Caco-2 (cell line): Measurements from ENCODE around the gene SNRNP35. TPM values are rescaled to one million over a fixed set of nuclear protein-coding genes. Genes with fewer than 3 reads are reported as not detected.

Experiments used
- BruUV-seq: library from RNA; stranded (reverse); fragments of 400-500 nt; replicated peaks from 2 replicates; lab custom pipeline; 2021; lab: Mats Ljungman, UMichigan
- CTCF ChIA-PET: fragments of 300-600 bp; sonication (Branson Sonifier 250); formaldehyde crosslinking; loops from one replicate; lab custom pipeline; 2022; ENCODE audit warnings: antibody characterized with exemption; lab: Charles Lee
- POLR2A ChIA-PET: fragments of 300-600 bp; sonication (Branson Sonifier 250); formaldehyde crosslinking; loops from one replicate; lab custom pipeline; 2022; ENCODE audit warnings: antibody characterized with exemption; lab: Charles Lee
- DNase-seq, 2 experiments: peaks; one replicate each; pipeline versions ENCODE4 v3.0.0 to v3.0.0-alpha.2; 2020 to 2022
- H3K27me3 ChIP-seq: replicated peaks from 2 replicates; pipeline ENCODE4 v1.6.0; 2011; ENCODE audit warnings: low read length; ENCODE audit not compliant: control insufficient read depth, insufficient read depth
- H3K36me3 ChIP-seq: 2 replicates; pipeline ENCODE4 v1.5.1; 2011; ENCODE audit warnings: low read length; ENCODE audit not compliant: control insufficient read depth, insufficient read depth
- H3K4me1 ChIP-seq: fragments of 250-450 bp; sonication (Bioruptor Pico); 2 replicates; pipeline ENCODE4 v1.5.1; 2020; ENCODE audit warnings: mild to moderate bottlenecking
- H3K4me3 ChIP-seq: 2 replicates; pipeline ENCODE4 v1.5.1; 2011; ENCODE audit warnings: low read depth, mild to moderate bottlenecking, control low read depth, low read length
- H3K9me3 ChIP-seq: fragments of 250-450 bp; sonication (Bioruptor Pico); 2 replicates; pipeline ENCODE4 v1.5.1; 2020; ENCODE audit warnings: mild to moderate bottlenecking, moderate library complexity
- H3K27ac Mint-ChIP-seq: one replicate; pipeline ENCODE4 v1.8.0; 2022; ENCODE audit warnings: mixed read lengths; ENCODE audit not compliant: unreplicated experiment
- H3K27me3 Mint-ChIP-seq: one replicate; pipeline ENCODE4 v1.8.0; 2022; ENCODE audit warnings: mixed read lengths; ENCODE audit not compliant: insufficient read depth, unreplicated experiment
- H3K36me3 Mint-ChIP-seq: one replicate; pipeline ENCODE4 v1.8.0; 2022; ENCODE audit warnings: mild to moderate bottlenecking, mixed read lengths; ENCODE audit not compliant: insufficient read depth, unreplicated experiment
- H3K4me1 Mint-ChIP-seq: one replicate; pipeline ENCODE4 v1.8.0; 2022; ENCODE audit warnings: low read depth, mixed read lengths; ENCODE audit not compliant: unreplicated experiment
- H3K4me3 Mint-ChIP-seq: one replicate; pipeline ENCODE4 v1.8.0; 2022; ENCODE audit warnings: mild to moderate bottlenecking, moderate library complexity, mixed read lengths; ENCODE audit not compliant: unreplicated experiment
- H3K9me3 Mint-ChIP-seq: one replicate; pipeline ENCODE4 v1.8.0; 2022; ENCODE audit warnings: mixed read lengths; ENCODE audit not compliant: unreplicated experiment
- CTCF ChIP-seq, 2 experiments: fragments of 200-600 bp in 1 of 2; IDR thresholded peaks; 1 replicate in 1 of 2; 2 replicates in 1 of 2; pipeline versions ENCODE4 v1.5.1 to v1.8.0; 2011 to 2022; ENCODE audit warnings: antibody characterized with exemption in 1 of 2, control low read depth in 1 of 2, inconsistent platforms in 1 of 2, low read depth in 1 of 2, low read length in 1 of 2, mild to moderate bottlenecking in 1 of 2, moderate library complexity in 1 of 2; ENCODE audit not compliant: insufficient read depth in 1 of 2, severe bottlenecking in 1 of 2, unreplicated experiment in 1 of 2
- intact Hi-C: fragments of 100-400 bp; cut with micrococcal nuclease; formaldehyde crosslinking; loops from one replicate; pipeline ENCODE4 v1.10.0; 2022; ENCODE audit not compliant: unreplicated experiment
- total RNA-seq: library from RNA; stranded (reverse); gene quantifications from 2 replicates; pipeline ENCODE4 v1.2.3, GENCODE V29; 2022

SNRNP35 gene
- total RNA-seq, 1 experiment from 2014 or later = 22.0 TPM

GRCh38 chr12:123516216-123516780 lies 58.4 kb downstream of the SNRNP35 start:
- no peaks in the 10 kb centered on the region for H3K9me3 ChIP-seq
- no TSS peak for BruUV-seq
- Mint-ChIP-seq H3K9me3 (no peaks in the 10 kb centered on the region), H3K4me1 (peaks cover 32% of the 10 kb centered on the region), H3K4me3 (peak overlapping the region; percentile 17), H3K36me3 (peaks cover 47% of the 10 kb centered on the region), H3K27ac (peak overlapping the region; percentile 51), H3K27me3 (no peaks in the 10 kb centered on the region)
- H3K4me1 ChIP-seq = peaks cover 35% of the 10 kb centered on the region
- DNase-seq = peak; percentile 77 to 86
- H3K4me3 ChIP-seq = no peak overlapping the region
- TF ChIP-seq CTCF (IDR thresholded peaks at IDR 0.05; ENCODE audit: insufficient read depth in 1 of 2, low read depth in 1 of 2, low read length in 1 of 2, severe bottlenecking in 1 of 2, unreplicated experiment in 1 of 2) = peak in 1 of 2 experiments; percentile 9
- no peaks in the 10 kb centered on the region for H3K27me3 ChIP-seq
- intact Hi-C loops = no loop called here
- no peaks in the 10 kb centered on the region for H3K36me3 ChIP-seq
- ChIA-PET CTCF (interaction anchor here (0.7 kb wide), 2 partner anchors 27 to 57 kb away, joined by 3 to 4 read pairs; no protein-coding TSS in a partner anchor), POLR2A (interaction anchor here (0.5 kb wide), 2 partner anchors 71 to 1715 kb away, joined by 5 to 8 read pairs; no protein-coding TSS in a partner anchor)

Other genes starting within 250 kb of the SNRNP35 start
- gene MPHOSPH9, start 225.0 kb upstream of the SNRNP35 start, total RNA-seq = 41.1 and 43.1 TPM in 2 replicates
- gene MTRFR, start 224.7 kb upstream of the SNRNP35 start, total RNA-seq = 20.2 and 21.0 TPM in 2 replicates
- 81.2 and 86.8 TPM in 2 replicates for gene CDK2AP1, start 186.3 kb upstream of the SNRNP35 start, total RNA-seq
- 53.8 and 54.9 TPM in 2 replicates for gene SBNO1, start 93.3 kb upstream of the SNRNP35 start, total RNA-seq
- 64.6 and 79.2 TPM in 2 replicates for gene KMT5A, start 74.0 kb upstream of the SNRNP35 start, total RNA-seq
- 3.1 and 3.2 TPM in 2 replicates for gene RILPL2, start 21.5 kb upstream of the SNRNP35 start, total RNA-seq
- gene RILPL1, start 75.6 kb downstream of the SNRNP35 start, total RNA-seq = 16.2 and 17.0 TPM in 2 replicates
- 255 TPM in 2 replicates for gene TMED2, start 126.4 kb downstream of the SNRNP35 start, total RNA-seq
- 45.4 and 46.3 TPM in 2 replicates for gene DDX55, start 144.0 kb downstream of the SNRNP35 start, total RNA-seq
- gene EIF2B1, start 175.5 kb downstream of the SNRNP35 start, total RNA-seq = 56.2 and 62.1 TPM in 2 replicates
- gene GTF2H3, start 175.7 kb downstream of the SNRNP35 start, total RNA-seq = 44.8 and 45.6 TPM in 2 replicates
- gene TCTN2, start 213.0 kb downstream of the SNRNP35 start, total RNA-seq = 7.3 TPM in 2 replicates